Type B pancreatic cell (in vitro differentiated cells): ENCODE results near the gene KRTAP10-9. TPM values are rescaled to one million over a fixed set of nuclear protein-coding genes. Genes with fewer than 3 reads are reported as not detected.

Source experiments
- DNase-seq: peaks from one replicate; pipeline ENCODE4 v3.0.0; 2021; ENCODE audit warnings: mixed read lengths; ENCODE audit not compliant: unreplicated experiment; ENCODE audit errors: extremely low spot score
- H3K27ac Mint-ChIP-seq: 2 replicates; pipeline ENCODE4 v1.8.0; 2021; ENCODE audit warnings: mild to moderate bottlenecking, mixed read lengths
- H3K27me3 Mint-ChIP-seq: 2 replicates; pipeline ENCODE4 v1.8.0; 2021; ENCODE audit warnings: mixed read lengths
- H3K36me3 Mint-ChIP-seq: 2 replicates; pipeline ENCODE4 v1.8.0; 2021; ENCODE audit warnings: mixed read lengths
- H3K4me1 Mint-ChIP-seq: one replicate; pipeline ENCODE4 v1.8.0; 2021; ENCODE audit warnings: mixed read lengths; ENCODE audit not compliant: unreplicated experiment
- H3K4me3 Mint-ChIP-seq: 2 replicates; pipeline ENCODE4 v1.8.0; 2021; ENCODE audit warnings: mild to moderate bottlenecking, mixed read lengths
- H3K9me3 Mint-ChIP-seq: 2 replicates; pipeline ENCODE4 v1.8.0; 2021; ENCODE audit warnings: mixed read lengths
- CTCF ChIP-seq: fragments of 200-600 bp; sonication (generic); conservative IDR thresholded peaks from 2 replicates; pipeline ENCODE4 v1.5.0; 2021; ENCODE audit warnings: antibody characterized with exemption, mild to moderate bottlenecking
- total RNA-seq: library from RNA; stranded (reverse); gene quantifications from 2 replicates; pipeline ENCODE4 v1.2.1, GENCODE V29; 2021; ENCODE audit warnings: low replicate concordance

The KRTAP10-9 gene
- total RNA-seq, 1 donor from 2014 or later = not detected

- DNase-seq = peak; percentile 24
- Mint-ChIP-seq H3K36me3 (no peaks in the 10 kb centered on the region), H3K9me3 (peaks cover 4% of the 10 kb centered on the region), H3K4me1 (no peaks in the 10 kb centered on the region), H3K27ac (no peak overlapping the region), H3K4me3 (no peak overlapping the region), H3K27me3 (peaks cover 4% of the 10 kb centered on the region)
- TF ChIP-seq CTCF = no peak
Observed at GRCh38 chr21:44664691-44665090, 37.8 kb downstream of the KRTAP10-9 start.

GRCh38 chr21:44666401-44667320 lies 39.8 kb downstream of the KRTAP10-9 start, which contains the start of gene KRTAP12-2:
KRTAP12-2 (minus strand) TSS chr21:44666927; CDS start chr21:44666886, 41 bp downstream.
- Mint-ChIP-seq H3K36me3 (no peaks in the 10 kb centered on the region), H3K9me3 (peaks cover 4% of the 10 kb centered on the region), H3K27me3 (peaks cover 4% of the 10 kb centered on the region), H3K27ac (no peak within 1 kb of the TSS), H3K4me3 (no peak within 1 kb of the TSS), H3K4me1 (no peaks in the 10 kb centered on the region)
- no peak for DNase-seq
- TF ChIP-seq CTCF = no peak

- Mint-ChIP-seq H3K4me1 (no peaks in the 10 kb centered on the region), H3K9me3 (peaks cover 4% of the 10 kb centered on the region), H3K4me3 (no peak overlapping the region), H3K36me3 (no peaks in the 10 kb centered on the region), H3K27ac (no peak overlapping the region), H3K27me3 (peaks cover 4% of the 10 kb centered on the region)
- DNase-seq = no peak
- TF ChIP-seq CTCF = no peak
Observed at GRCh38 chr21:44667612-44668011, 40.7 kb downstream of the KRTAP10-9 start.

GRCh38 chr21:44670642-44671432 lies 43.9 kb downstream of the KRTAP10-9 start:
- no peak overlapping the region for H3K27ac Mint-ChIP-seq
- peaks cover 10% of the 10 kb centered on the region for H3K9me3 Mint-ChIP-seq
- H3K36me3 Mint-ChIP-seq = no peaks in the 10 kb centered on the region
- DNase-seq = peak; percentile 48
- H3K27me3 Mint-ChIP-seq = peaks cover 24% of the 10 kb centered on the region
- H3K4me1 Mint-ChIP-seq = no peaks in the 10 kb centered on the region
- TF ChIP-seq CTCF = no peak
- H3K4me3 Mint-ChIP-seq = no peak overlapping the region

GRCh38 chr21:44671911-44672310 lies 45.0 kb downstream of the KRTAP10-9 start:
- H3K4me3 Mint-ChIP-seq = no peak overlapping the region
- H3K4me1 Mint-ChIP-seq = no peaks in the 10 kb centered on the region
- no peak overlapping the region for H3K27ac Mint-ChIP-seq
- peaks cover 32% of the 10 kb centered on the region for H3K27me3 Mint-ChIP-seq
- DNase-seq = no peak
- no peaks in the 10 kb centered on the region for H3K36me3 Mint-ChIP-seq
- TF ChIP-seq CTCF = no peak
- H3K9me3 Mint-ChIP-seq = peaks cover 10% of the 10 kb centered on the region
